H1 (cell line): Measurements from ENCODE around the gene S1PR2. TPM values are rescaled to one million over a fixed set of nuclear protein-coding genes. Genes with fewer than 3 reads are reported as not detected.

ENCODE experiments used
- CTCF ChIA-PET: fragments of 300-600 bp; sonication (Branson Sonifier 250); formaldehyde crosslinking; loops from one replicate; lab custom pipeline; 2021; ENCODE audit not compliant: partially characterized antibody; lab: Charles Lee
- POLR2A ChIA-PET: fragments of 300-600 bp; sonication (Branson Sonifier 250); formaldehyde crosslinking; loops from one replicate; lab custom pipeline; 2021; ENCODE audit warnings: inconsistent platforms; ENCODE audit not compliant: partially characterized antibody; lab: Charles Lee
- DNase-seq, 2 experiments: peaks; one replicate each; pipeline versions ENCODE4 v3.0.0 to v3.0.0-alpha.2; 2010 to 2022; ENCODE audit warnings: low spot score in 2 of 2, low read depth in 1 of 2, mixed read lengths in 1 of 2
- FAIRE-seq: peaks from 2 replicates; lab custom pipeline; 2011; peaks lifted over from hg19 to GRCh38; lab: Jason Lieb, UNC
- H2AFZ ChIP-seq: 2 replicates; pipeline ENCODE4 v1.8.1; 2012; ENCODE audit warnings: low read length, inconsistent platforms
- H2AK5ac ChIP-seq: 2 replicates; pipeline ENCODE4 v1.6.1; 2013; ENCODE audit warnings: low read depth, low read length
- H2BK120ac ChIP-seq: replicated peaks from 2 replicates; pipeline ENCODE3; 2013; ENCODE audit warnings: low read depth, low read length, inconsistent platforms
- H2BK12ac ChIP-seq: 2 replicates; pipeline ENCODE4 v1.6.1; 2013; ENCODE audit warnings: low read depth, low read length
- H2BK15ac ChIP-seq: 2 replicates; pipeline ENCODE4 v1.6.1; 2013; ENCODE audit warnings: low read length
- H2BK20ac ChIP-seq: 2 replicates; pipeline ENCODE4 v1.6.1; 2013; ENCODE audit warnings: low read length
- H2BK5ac ChIP-seq: 2 replicates; pipeline ENCODE4 v1.6.1; 2013; ENCODE audit warnings: low read depth, low read length
- H3K14ac ChIP-seq: 2 replicates; pipeline ENCODE4 v1.6.1; 2013; ENCODE audit warnings: inconsistent platforms; ENCODE audit not compliant: insufficient read length
- H3K18ac ChIP-seq: 2 replicates; pipeline ENCODE4 v1.6.1; 2013; ENCODE audit warnings: low read length; ENCODE audit errors: extremely low read depth
- H3K23ac ChIP-seq: 2 replicates; pipeline ENCODE4 v1.6.1; 2013; ENCODE audit warnings: inconsistent platforms; ENCODE audit not compliant: insufficient read length
- H3K23me2 ChIP-seq: 2 replicates; pipeline ENCODE4 v1.6.1; 2013; ENCODE audit warnings: low read depth, low read length
- H3K27ac ChIP-seq: 2 replicates; pipeline ENCODE4 v1.6.1; 2011; ENCODE audit warnings: low read depth, low read length, inconsistent platforms
- H3K27me3 ChIP-seq, 4 experiments: replicated peaks in 1 of 4; 1 replicate in 1 of 4; 2 replicates in 3 of 4; pipeline versions ENCODE4 v1.6.1 to v1.8.1; 2011 to 2013; ENCODE audit warnings: low read length in 3 of 4, mild to moderate bottlenecking in 3 of 4, inconsistent platforms in 2 of 4, mixed read lengths in 2 of 4, moderate library complexity in 1 of 4; ENCODE audit not compliant: control insufficient read depth in 3 of 4, insufficient read depth in 3 of 4; ENCODE audit errors: extremely low read depth in 1 of 4
- H3K36me3 ChIP-seq, 4 experiments: 2 replicates each; pipeline versions ENCODE4 v1.6.1 to v1.8.1; 2011 to 2013; ENCODE audit warnings: mild to moderate bottlenecking in 4 of 4, low read length in 3 of 4, moderate library complexity in 2 of 4, control low read depth in 1 of 4, inconsistent platforms in 1 of 4; ENCODE audit not compliant: insufficient read depth in 4 of 4, control insufficient read depth in 2 of 4
- H3K4ac ChIP-seq: replicated peaks from 2 replicates; pipeline ENCODE3; 2013; ENCODE audit warnings: low read length, low read depth, mixed read lengths, inconsistent platforms; ENCODE audit not compliant: insufficient read length
- H3K4me1 ChIP-seq, 4 experiments: replicated peaks in 1 of 4; 1 replicate in 1 of 4; 2 replicates in 3 of 4; pipeline versions ENCODE4 v1.6.1 to v1.8.1; 2011 to 2013; ENCODE audit warnings: low read length in 3 of 4, inconsistent platforms in 2 of 4, mixed read lengths in 1 of 4; ENCODE audit not compliant: insufficient read depth in 4 of 4, control insufficient read depth in 3 of 4
- H3K4me2 ChIP-seq, 2 experiments: 2 replicates each; pipeline versions ENCODE4 v1.6.1 to v1.8.1; 2011 to 2013; ENCODE audit warnings: low read depth in 2 of 2, low read length in 2 of 2, control low read depth in 1 of 2, inconsistent platforms in 1 of 2, mild to moderate bottlenecking in 1 of 2; ENCODE audit not compliant: insufficient read depth in 1 of 2
- H3K4me3 ChIP-seq, 4 experiments: fragments of 200-600, 300-600 bp in 1 of 4; sonication (generic), shearing (Covaris generic), sonication (Bioruptor Twin) in 1 of 4; 2 replicates each; pipeline versions ENCODE4 v1.5.1 to v1.8.1; 2011 to 2016; ENCODE audit warnings: low read length in 4 of 4, low read depth in 3 of 4, control low read depth in 2 of 4, inconsistent platforms in 2 of 4, mild to moderate bottlenecking in 2 of 4, mixed read lengths in 1 of 4, moderate library complexity in 1 of 4; ENCODE audit not compliant: insufficient read depth in 2 of 4; ENCODE audit errors: extremely low read depth in 1 of 4
- H3K56ac ChIP-seq: replicated peaks from 2 replicates; pipeline ENCODE3; 2013; ENCODE audit warnings: low read depth, mild to moderate bottlenecking, mixed read lengths, low read length, inconsistent platforms; ENCODE audit not compliant: insufficient read length
- H3K79me1 ChIP-seq: 2 replicates; pipeline ENCODE4 v1.6.1; 2013; ENCODE audit warnings: low read depth, low read length, control low read depth
- H3K79me2 ChIP-seq, 2 experiments: 2 replicates each; pipeline versions ENCODE4 v1.6.1 to v1.8.1; 2012 to 2013; ENCODE audit warnings: low read length in 2 of 2, mild to moderate bottlenecking in 2 of 2, inconsistent platforms in 1 of 2; ENCODE audit not compliant: insufficient read depth in 2 of 2, control insufficient read depth in 1 of 2
- H3K9ac ChIP-seq, 4 experiments: replicated peaks in 1 of 4; 1 replicate in 1 of 4; 2 replicates in 3 of 4; pipeline versions ENCODE4 v1.6.1 to v1.8.1; 2011 to 2013; ENCODE audit warnings: low read depth in 3 of 4, low read length in 3 of 4, control low read depth in 2 of 4, mild to moderate bottlenecking in 2 of 4, moderate library complexity in 2 of 4, inconsistent platforms in 1 of 4; ENCODE audit errors: extremely low read depth in 1 of 4
- H3K9me3 ChIP-seq, 2 experiments: 2 replicates each; pipeline versions ENCODE4 v1.6.1 to v1.8.1; 2012 to 2013; ENCODE audit warnings: mild to moderate bottlenecking in 2 of 2, moderate library complexity in 2 of 2, control low read depth in 1 of 2, inconsistent platforms in 1 of 2, low read depth in 1 of 2, low read length in 1 of 2, mixed read lengths in 1 of 2; ENCODE audit not compliant: insufficient read depth in 2 of 2
- H4K20me1 ChIP-seq, 2 experiments: replicated peaks in 1 of 2; 2 replicates each; pipeline versions ENCODE3 to v1.8.1; 2011 to 2013; ENCODE audit warnings: inconsistent platforms in 2 of 2, low read length in 2 of 2, mild to moderate bottlenecking in 1 of 2; ENCODE audit not compliant: insufficient read depth in 2 of 2, control insufficient read depth in 1 of 2
- H4K5ac ChIP-seq: 2 replicates; pipeline ENCODE4 v1.6.1; 2013; ENCODE audit warnings: low read length, low read depth, mixed read lengths, inconsistent platforms; ENCODE audit not compliant: insufficient read length
- H4K8ac ChIP-seq: 2 replicates; pipeline ENCODE4 v1.8.0; 2013; ENCODE audit warnings: mild to moderate bottlenecking, moderate library complexity, low read length, inconsistent platforms; ENCODE audit not compliant: insufficient read depth; ENCODE audit errors: extremely low read depth
- H4K91ac ChIP-seq: replicated peaks from 2 replicates; pipeline ENCODE3; 2013; ENCODE audit warnings: low read length, mixed read lengths, inconsistent platforms; ENCODE audit not compliant: insufficient read length
- CHD2 ChIP-seq: IDR thresholded peaks from 2 replicates; pipeline ENCODE4 v1.6.1; 2012; ENCODE audit warnings: low read length, improper control_type of control experiment
- CTCF ChIP-seq, 3 experiments: IDR thresholded peaks; 1 replicate in 2 of 3; 2 replicates in 1 of 3; pipeline versions ENCODE4 v1.5.1 to v1.6.1; 2011; ENCODE audit warnings: low read length in 3 of 3, mild to moderate bottlenecking in 3 of 3, inconsistent platforms in 2 of 3, low read depth in 1 of 3, moderate library complexity in 1 of 3; ENCODE audit not compliant: insufficient read depth in 1 of 3; ENCODE audit errors: control extremely low read depth in 1 of 3
- HDAC2 ChIP-seq, 2 experiments: fragments of 300-600 bp in 1 of 2; sonication (generic) in 1 of 2; IDR thresholded peaks; 2 replicates each; pipeline ENCODE4 v1.6.1; 2011 to 2012; ENCODE audit warnings: low read depth in 2 of 2, low read length in 2 of 2, mild to moderate bottlenecking in 2 of 2, moderate library complexity in 2 of 2, borderline replicate concordance in 1 of 2, inconsistent platforms in 1 of 2
- JUN ChIP-seq: IDR thresholded peaks from 2 replicates; pipeline ENCODE4 v1.6.1; 2011; ENCODE audit warnings: low read depth, mild to moderate bottlenecking, improper control_type of control experiment, low read length
- JUND ChIP-seq: IDR thresholded peaks from 2 replicates; pipeline ENCODE4 v1.6.1; 2011; ENCODE audit warnings: mild to moderate bottlenecking, improper control_type of control experiment, low read length
- KDM5A ChIP-seq: fragments of 200-600 bp; IDR thresholded peaks from 2 replicates; pipeline ENCODE4 v1.7.1; 2012; ENCODE audit warnings: mild to moderate bottlenecking, low read length, inconsistent platforms, mixed read lengths
- MAFK ChIP-seq: IDR thresholded peaks from 2 replicates; pipeline ENCODE4 v1.6.1; 2012; ENCODE audit warnings: low read depth, mild to moderate bottlenecking, improper control_type of control experiment, low read length
- POLR2A ChIP-seq, 2 experiments: IDR thresholded peaks; 1 replicate in 1 of 2; 2 replicates in 1 of 2; pipeline ENCODE4 v1.6.1; 2011; ENCODE audit warnings: low read depth in 2 of 2, low read length in 2 of 2, mild to moderate bottlenecking in 2 of 2; ENCODE audit errors: control extremely low read depth in 1 of 2
- RAD21 ChIP-seq, 2 experiments: IDR thresholded peaks in 1 of 2; conservative IDR thresholded peaks in 1 of 2; 2 replicates each; pipeline ENCODE4 v1.6.1; 2011; ENCODE audit warnings: low read depth in 2 of 2, low read length in 2 of 2, improper control_type of control experiment in 1 of 2, inconsistent platforms in 1 of 2, mild to moderate bottlenecking in 1 of 2, moderate library complexity in 1 of 2
- RXRA ChIP-seq: IDR thresholded peaks from 2 replicates; pipeline ENCODE4 v1.6.1; 2011; ENCODE audit warnings: low read depth, mild to moderate bottlenecking, low read length, moderate library complexity; ENCODE audit not compliant: insufficient read depth
- ZNF274 ChIP-seq: IDR thresholded peaks from 2 replicates; pipeline ENCODE4 v1.7.0; 2012; ENCODE audit warnings: low read length, borderline replicate concordance; ENCODE audit errors: extremely low read depth
- WGBS, 2 experiments: shearing (Covaris generic) in 1 of 2; methylation state at CpG; one replicate each; pipeline versions ENCODE4 v1.1.6 to v1.1.7; 2013 to 2015; ENCODE audit warnings: low lambda C conversion rate in 2 of 2, mixed read lengths in 2 of 2, inconsistent platforms in 1 of 2, low coverage in 1 of 2, missing lambda C conversion rate in 1 of 2; ENCODE audit not compliant: insufficient replicate concordance in 2 of 2, insufficient coverage in 1 of 2, insufficient read length in 1 of 2; ENCODE audit errors: extremely low coverage in 1 of 2, missing lambda C conversion rate in 1 of 2; 5-methylcytosine and 5-hydroxymethylcytosine counted together
- polyA plus RNA-seq, 7 experiments: library from polyadenylated mRNA; depleted of rRNA in 3 of 7; stranded (reverse) in 5 of 7; unstranded in 2 of 7; fragments of >200 nt in 5 of 7; fragments of 200-250 nt in 2 of 7; gene quantifications; 1 replicate in 5 of 7; 2 replicates in 1 of 7; 4 replicates in 1 of 7; pipeline versions ENCODE4 v1.2.1 to v1.2.3, GENCODE V29; 2011 to 2013; ENCODE audit warnings: missing spikeins in 2 of 7, mixed read lengths in 2 of 7
- total RNA-seq: library from RNA; stranded (reverse); fragmentation: NEBNext Ultra II Directional; extraction: Animal tissue kit (Norgen Biotek cat#: 25700); gene quantifications from 2 replicates; pipeline ENCODE4 v1.2.1, GENCODE V29; 2021

Gene S1PR2
- total and polyA plus RNA-seq, 2 of the 8 experiments (the other 6 are each of a cell fraction or from before 2014, with no cell fraction given): 17.5 to 19.4 TPM

- H2BK12ac ChIP-seq: no peak overlapping the region
- peaks cover 3 to 18% (median 3%) of the 10 kb centered on the region in 4 experiments; a peak in 5 of 8 replicates for H3K36me3 ChIP-seq
- no peak overlapping the region for H3K4me2 ChIP-seq
- H4K20me1 ChIP-seq: peaks cover 14 to 35% of the 10 kb centered on the region in 2 experiments
- H2BK20ac ChIP-seq: no peak overlapping the region
- FAIRE-seq (no peak), DNase-seq (no peak)
- no peak overlapping the region for H3K56ac ChIP-seq
- CTCF ChIA-PET: interaction anchor here (0.8 to 2.7 kb wide), 7 partner anchors 11 to 201 kb away, joined by 3 to 19 read pairs (median 4); no protein-coding TSS in a partner anchor
- no peak overlapping the region for H4K91ac ChIP-seq
- H4K5ac ChIP-seq: no peak overlapping the region
- H3K27ac ChIP-seq: no peak overlapping the region
- 88% methylated on average over 11 of the region's 11 CpGs; no CpG with 5 or more reads in 1 of the 2 experiments for WGBS, 2 experiments
- no peak overlapping the region for H3K9ac ChIP-seq
- H2BK120ac ChIP-seq: no peak overlapping the region
- H2BK15ac ChIP-seq: no peak overlapping the region
- no peaks in the 10 kb centered on the region for H3K4me1 ChIP-seq
- POLR2A ChIA-PET: interaction anchor here (1.1 to 2.1 kb wide), 4 partner anchors 9 to 73 kb away, joined by 3 to 5 read pairs (median 4); no protein-coding TSS in a partner anchor
- H3K18ac ChIP-seq: no peak overlapping the region
- no peak overlapping the region for H2BK5ac ChIP-seq
- H3K4ac ChIP-seq: no peak overlapping the region
- no peak overlapping the region for H3K23ac ChIP-seq
- no peaks in the 10 kb centered on the region for H3K27me3 ChIP-seq
- H3K4me3 ChIP-seq: no peak overlapping the region
- no peaks in the 10 kb centered on the region for H3K9me3 ChIP-seq
- H4K8ac ChIP-seq: no peak overlapping the region
- no peak overlapping the region for H3K14ac ChIP-seq
- H2AFZ ChIP-seq: no peak overlapping the region
- peaks cover 12% of the 10 kb centered on the region for H3K79me1 ChIP-seq
- no peaks in the 10 kb centered on the region for H3K23me2 ChIP-seq
- H2AK5ac ChIP-seq: no peak overlapping the region
- peaks cover 41 to 91% of the 10 kb centered on the region in 2 experiments for H3K79me2 ChIP-seq
- TF ChIP-seq CTCF (IDR thresholded peaks at IDR 0.05; ENCODE audit: control extremely low read depth in 1 of 3, insufficient read depth in 1 of 3, low read depth in 1 of 3, low read length in 3 of 3) (no peak), JUN (no peak), POLR2A (IDR thresholded peaks at IDR 0.05; ENCODE audit: control extremely low read depth in 1 of 2, low read depth in 2 of 2, low read length in 2 of 2) (no peak), RXRA (no peak), RAD21 (IDR thresholded peaks at IDR 0.05 in 1 of 2, conservative IDR thresholded peaks at IDR 0.05 in 1 of 2; ENCODE audit: low read depth in 2 of 2, low read length in 2 of 2) (no peak), MAFK (no peak), HDAC2 (IDR thresholded peaks at IDR 0.05; ENCODE audit: borderline replicate concordance in 1 of 2, low read depth in 2 of 2, low read length in 2 of 2) (no peak), CHD2 (no peak), ZNF274 (no peak), JUND (no peak), KDM5A (no peak)
Observed at GRCh38 chr19:10187315-10187714, 43.8 kb downstream of the S1PR2 start.
